Lung (tissue), 12 donors: Measurements from ENCODE around the gene ACSF2. TPM values are rescaled to one million over a fixed set of nuclear protein-coding genes. Genes with fewer than 3 reads are reported as not detected.

Source experiments
- ATAC-seq: fragments of 200-7000 bp; cut with Tn5 transposase; one replicate; pipeline ENCODE4 v1.9.1; 2020; ENCODE audit warnings: moderate number of reproducible peaks; ENCODE audit not compliant: insufficient read depth, low FRiP score
- DNase-seq, 3 donors: peaks; one replicate each; pipeline ENCODE4 v3.0.0-alpha.2; 2013 to 2017
- H3K27ac ChIP-seq, 2 donors: one replicate each; pipeline ENCODE4 v1.5.1; 2013; ENCODE audit warnings: mild to moderate bottlenecking in 2 of 2, moderate library complexity in 2 of 2, control low read depth in 1 of 2, inconsistent platforms in 1 of 2, low read depth in 1 of 2, low read length in 1 of 2
- H3K27me3 ChIP-seq, 3 donors: one replicate each; pipeline ENCODE4 v1.5.1; 2013; ENCODE audit warnings: low read length in 2 of 3; ENCODE audit not compliant: control insufficient read depth in 3 of 3, insufficient read depth in 3 of 3
- H3K36me3 ChIP-seq, 4 donors: one replicate each; pipeline ENCODE4 v1.5.1; 2013; ENCODE audit warnings: low read length in 4 of 4, mild to moderate bottlenecking in 1 of 4, moderate library complexity in 1 of 4; ENCODE audit not compliant: control insufficient read depth in 4 of 4, insufficient read depth in 4 of 4
- H3K4me1 ChIP-seq, 5 donors: one replicate each; pipeline ENCODE4 v1.5.1; 2013; ENCODE audit warnings: low read length in 5 of 5, mild to moderate bottlenecking in 2 of 5, moderate library complexity in 1 of 5; ENCODE audit not compliant: control insufficient read depth in 5 of 5, insufficient read depth in 5 of 5
- H3K4me3 ChIP-seq: one replicate; pipeline ENCODE4 v1.5.1; 2013; ENCODE audit warnings: mild to moderate bottlenecking, control low read depth, moderate library complexity
- H3K9ac ChIP-seq, 2 donors: one replicate each; pipeline ENCODE4 v1.5.1; 2013; ENCODE audit warnings: low read length in 2 of 2, control low read depth in 1 of 2; ENCODE audit not compliant: insufficient read depth in 1 of 2
- H3K9me3 ChIP-seq, 4 donors: one replicate each; pipeline ENCODE4 v1.5.1; 2013; ENCODE audit warnings: low read length in 3 of 4, mild to moderate bottlenecking in 1 of 4, moderate library complexity in 1 of 4; ENCODE audit not compliant: control insufficient read depth in 4 of 4, insufficient read depth in 3 of 4
- WGBS, 2 donors: extraction: QIAGEN DNeasy Blood & Tissue Kit; methylation state at CpG; one replicate each; pipeline ENCODE4 v1.1.7; 2013; 5-methylcytosine and 5-hydroxymethylcytosine counted together
- polyA plus RNA-seq, 2 donors: library from polyadenylated mRNA; stranded (reverse); fragments of 200-250 nt; gene quantifications; one replicate each; pipeline ENCODE4 v1.2.1, GENCODE V29; 2013
- total RNA-seq, 2 donors: library from RNA; depleted of rRNA in 1 of 2; stranded (reverse); fragments of >200 nt in 1 of 2; gene quantifications; one replicate each; pipeline ENCODE4 v1.2.1, GENCODE V29; 2014 to 2021
- TF ChIP-seq, protein P1 (sequence below): IDR thresholded peaks from 2 replicates; pipeline ENCODE4 v1.5.1; 2012; ENCODE audit warnings: mild to moderate bottlenecking; ENCODE audit errors: control extremely low read depth, extremely low read depth
- donor health status: control.
- donor health status: control.
- donor health status: Bipolar disorder and iron deficiency.
- donor health status: healthy.
- donor health status: DM: yes; HTN: yes; CAD: no.

ACSF2 gene
- total and polyA plus RNA-seq, 4 donors, result 23.5 to 79.2 (median 70.9) TPM

DNA sequence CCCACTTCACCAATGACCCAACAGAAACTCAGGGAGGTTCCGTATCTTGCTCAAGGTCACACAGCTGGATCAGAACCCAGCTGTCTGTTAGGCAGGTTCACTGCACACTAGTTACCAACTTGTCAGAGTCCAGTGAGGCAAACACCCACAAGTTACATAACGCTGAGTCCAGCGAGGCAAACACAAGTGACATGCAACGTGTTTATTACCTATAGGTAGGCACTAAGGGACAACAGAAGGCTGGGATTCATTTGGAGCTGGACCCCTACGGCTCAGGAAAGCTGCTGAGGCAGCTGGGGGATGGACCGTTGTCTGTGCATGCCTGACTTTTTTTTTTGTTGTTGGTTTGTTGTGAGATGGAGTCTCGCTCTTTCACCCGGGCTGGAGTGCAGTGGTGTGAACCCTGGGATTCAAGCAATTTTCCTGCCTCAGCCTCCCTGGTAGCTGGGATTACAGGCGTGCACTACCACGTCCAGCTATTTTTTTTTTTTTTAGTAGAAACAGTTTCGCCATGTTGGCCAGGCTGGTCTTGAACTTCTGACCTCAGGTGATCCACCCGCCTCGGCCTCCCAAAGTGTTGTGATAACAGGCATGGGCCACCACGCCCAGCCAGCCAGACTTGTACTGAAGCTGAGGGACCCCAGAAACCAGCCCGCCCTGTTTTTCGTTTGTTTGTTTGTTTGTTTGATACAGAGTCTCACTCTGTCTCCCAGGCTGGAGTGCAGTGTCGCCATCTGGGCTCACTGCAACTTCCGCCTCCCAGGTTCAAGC is 50.7 kb downstream of the ACSF2 start:
- Histone ChIP-seq H3K36me3 (peaks cover 0 to 10% (median 4%) of the 10 kb centered on the region in 4 donors), H3K4me3 (no peak overlapping the region), H3K27ac (no peak overlapping the region), H3K27me3 (peaks cover 0 to 6% (median 0%) of the 10 kb centered on the region in 3 donors), H3K9ac (no peak overlapping the region), H3K4me1 (peaks cover 0 to 12% (median 6%) of the 10 kb centered on the region in 5 donors), H3K9me3 (no peaks in the 10 kb centered on the region)
- 77 to 85% methylated on average over 18 of the region's 18 CpGs for WGBS, 2 donors
- no peak for DNase-seq
- no peak for ATAC-seq
- TF ChIP-seq, protein P1, sequence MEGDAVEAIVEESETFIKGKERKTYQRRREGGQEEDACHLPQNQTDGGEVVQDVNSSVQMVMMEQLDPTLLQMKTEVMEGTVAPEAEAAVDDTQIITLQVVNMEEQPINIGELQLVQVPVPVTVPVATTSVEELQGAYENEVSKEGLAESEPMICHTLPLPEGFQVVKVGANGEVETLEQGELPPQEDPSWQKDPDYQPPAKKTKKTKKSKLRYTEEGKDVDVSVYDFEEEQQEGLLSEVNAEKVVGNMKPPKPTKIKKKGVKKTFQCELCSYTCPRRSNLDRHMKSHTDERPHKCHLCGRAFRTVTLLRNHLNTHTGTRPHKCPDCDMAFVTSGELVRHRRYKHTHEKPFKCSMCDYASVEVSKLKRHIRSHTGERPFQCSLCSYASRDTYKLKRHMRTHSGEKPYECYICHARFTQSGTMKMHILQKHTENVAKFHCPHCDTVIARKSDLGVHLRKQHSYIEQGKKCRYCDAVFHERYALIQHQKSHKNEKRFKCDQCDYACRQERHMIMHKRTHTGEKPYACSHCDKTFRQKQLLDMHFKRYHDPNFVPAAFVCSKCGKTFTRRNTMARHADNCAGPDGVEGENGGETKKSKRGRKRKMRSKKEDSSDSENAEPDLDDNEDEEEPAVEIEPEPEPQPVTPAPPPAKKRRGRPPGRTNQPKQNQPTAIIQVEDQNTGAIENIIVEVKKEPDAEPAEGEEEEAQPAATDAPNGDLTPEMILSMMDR, result no peak

DNA sequence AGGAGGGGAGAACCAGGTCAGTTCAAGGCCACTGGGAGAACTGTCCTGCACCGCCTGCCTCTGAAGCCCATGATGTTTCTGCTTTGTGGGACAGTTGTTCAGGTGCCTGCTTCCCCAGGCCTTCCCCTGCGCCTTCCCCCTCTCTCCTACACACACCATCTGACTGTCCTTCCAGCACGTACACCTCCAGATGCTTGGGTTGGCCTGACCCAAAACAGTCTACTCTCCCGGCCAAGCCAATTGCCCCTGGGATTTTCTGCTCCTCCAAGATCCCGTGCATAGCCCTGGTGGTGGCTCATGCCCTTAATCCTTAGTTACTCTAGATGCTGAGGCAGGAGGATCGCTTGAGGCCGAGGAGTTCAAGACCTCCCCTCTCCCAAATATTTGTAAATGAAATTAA is 52.0 kb downstream of the ACSF2 start:
- H3K4me1 ChIP-seq, result peaks cover 0 to 12% (median 6%) of the 10 kb centered on the region in 5 donors
- no peaks in the 10 kb centered on the region for H3K9me3 ChIP-seq
- 89 to 92% methylated on average over 7 of the region's 7 CpGs for WGBS, 2 donors
- H3K27ac ChIP-seq, result peak overlapping the region; percentile 90 to 95
- peaks cover 0 to 6% (median 0%) of the 10 kb centered on the region in 3 donors for H3K27me3 ChIP-seq
- peaks cover 0 to 12% (median 2%) of the 10 kb centered on the region in 4 donors for H3K36me3 ChIP-seq
- no peak for ATAC-seq
- H3K4me3 ChIP-seq, result no peak overlapping the region
- no peak for DNase-seq
- peak overlapping the region in 1 of 2 donors; percentile 69 for H3K9ac ChIP-seq
- TF ChIP-seq, protein P1, result no peak

DNA sequence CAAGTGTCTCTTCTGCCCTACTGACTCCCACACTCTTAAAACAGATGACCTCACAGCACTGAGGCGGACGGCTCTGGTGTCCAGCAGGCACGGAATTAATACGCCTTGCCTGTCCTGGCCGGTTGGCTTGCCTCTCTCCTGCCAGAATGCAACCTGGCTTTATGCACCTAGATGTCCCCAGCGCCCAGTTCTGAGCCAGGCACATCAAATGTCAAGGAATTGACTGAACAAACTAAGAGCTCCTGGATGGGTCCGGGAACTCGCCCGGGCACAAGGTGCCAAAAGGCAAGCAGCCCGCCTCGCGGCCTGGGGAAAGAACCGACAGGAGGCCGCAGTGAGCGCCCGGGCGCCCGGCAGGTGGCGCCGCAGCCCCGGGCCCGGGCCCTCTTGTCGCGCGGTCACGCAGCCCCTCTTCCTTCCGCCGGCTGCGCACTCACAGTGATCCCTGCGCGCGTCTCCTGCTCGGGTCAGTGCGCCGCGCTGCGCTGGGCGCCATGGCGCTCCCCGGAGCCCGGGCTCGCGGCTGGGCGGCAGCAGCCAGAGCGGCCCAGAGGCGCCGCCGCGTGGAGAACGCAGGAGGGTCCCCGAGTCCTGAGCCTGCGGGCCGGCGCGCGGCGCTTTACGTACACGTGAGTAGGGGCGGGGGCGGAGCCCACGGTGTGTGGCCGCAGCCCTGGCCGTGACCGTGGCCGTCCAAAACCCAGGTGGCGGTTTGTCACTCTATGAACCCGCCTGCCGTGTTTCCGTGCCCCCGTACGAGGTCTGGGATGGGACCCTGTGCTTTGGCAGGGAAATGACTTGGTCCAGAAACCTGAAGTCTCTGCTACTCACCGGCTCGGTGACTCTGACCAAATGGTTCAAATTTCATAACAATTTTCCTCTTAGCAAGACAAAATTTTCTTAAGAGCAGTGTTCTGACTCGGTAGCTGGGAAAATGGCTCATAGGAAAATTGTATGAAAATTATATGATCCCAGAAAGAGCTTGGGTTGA is 52.7 kb downstream of the ACSF2 start, which contains the start of gene RSAD1:
RSAD1 (plus strand) TSS at position 470 of the 991 bp plus-strand sequence; CDS start at position 495, 25 bp downstream.
- DNase-seq, result peak; percentile 92 to 96 (median 93)
- Histone ChIP-seq H3K4me1 (peaks cover 0 to 12% (median 6%) of the 10 kb centered on the region in 5 donors), H3K36me3 (peaks cover 0 to 17% (median 5%) of the 10 kb centered on the region in 4 donors), H3K27ac (peak within 1 kb of the TSS; percentile 90 to 95), H3K27me3 (peaks cover 0 to 6% (median 0%) of the 10 kb centered on the region in 3 donors), H3K9ac (peak within 1 kb of the TSS; percentile 59 to 69), H3K4me3 (peak within 1 kb of the TSS; percentile 88), H3K9me3 (no peaks in the 10 kb centered on the region)
- TF ChIP-seq, protein P1, result peak; percentile 52
- ATAC-seq, result peak; percentile 88
- 3 to 4% methylated on average over 71 to 75 of the region's 75 CpGs for WGBS, 2 donors
